GM21737 (cell line): ENCODE measurements around the gene NXT1.
"Not testable (repeated sequence)": the region's sequence is repeated elsewhere in the genome, so short reads cannot be mapped to it uniquely, and the experiment has no call there.

ENCODE experiments used
- ATAC-seq: cut with Tn5 transposase; IDR thresholded peaks from one replicate; pipeline ENCODE4 v1.9.1; 2021; ENCODE audit warnings: mild to moderate bottlenecking, moderate library complexity; ENCODE audit not compliant: unreplicated experiment

NXT1 gene

GRCh38 chr20:23350196-23350903 is at the start of gene NXT1:
TSS of gene NXT1 (plus strand) at chr20:23350791. CDS start at chr20:23354042, 3,251 bp downstream.
- peak; percentile 80 for ATAC-seq

GRCh38 chr20:23301436-23302050 is 49.0 kb upstream of the NXT1 start:
- ATAC-seq, result no peak

GRCh38 chr20:23302386-23302785 is 48.2 kb upstream of the NXT1 start:
- ATAC-seq, result no peak

DNA sequence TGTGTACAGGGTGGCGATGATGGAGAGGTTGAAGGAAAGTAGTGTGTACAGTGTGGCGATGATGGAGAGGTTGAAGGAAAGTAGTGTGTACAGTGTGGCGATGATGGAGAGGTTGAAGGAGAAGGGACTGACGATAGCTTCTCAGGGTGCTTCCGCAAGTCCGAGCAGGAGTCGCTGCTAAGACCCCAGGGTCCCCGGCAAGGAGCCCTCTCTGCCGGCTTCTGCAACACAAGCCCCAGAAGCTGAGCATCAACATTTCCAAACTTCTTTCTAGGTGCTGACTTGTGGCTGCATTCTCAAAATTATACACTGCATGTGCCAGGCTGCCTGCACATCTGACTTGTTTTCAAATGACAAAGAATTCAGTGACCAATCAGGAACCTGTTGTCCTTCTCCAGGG is 47.8 kb upstream of the NXT1 start:
- no peak for ATAC-seq

DNA sequence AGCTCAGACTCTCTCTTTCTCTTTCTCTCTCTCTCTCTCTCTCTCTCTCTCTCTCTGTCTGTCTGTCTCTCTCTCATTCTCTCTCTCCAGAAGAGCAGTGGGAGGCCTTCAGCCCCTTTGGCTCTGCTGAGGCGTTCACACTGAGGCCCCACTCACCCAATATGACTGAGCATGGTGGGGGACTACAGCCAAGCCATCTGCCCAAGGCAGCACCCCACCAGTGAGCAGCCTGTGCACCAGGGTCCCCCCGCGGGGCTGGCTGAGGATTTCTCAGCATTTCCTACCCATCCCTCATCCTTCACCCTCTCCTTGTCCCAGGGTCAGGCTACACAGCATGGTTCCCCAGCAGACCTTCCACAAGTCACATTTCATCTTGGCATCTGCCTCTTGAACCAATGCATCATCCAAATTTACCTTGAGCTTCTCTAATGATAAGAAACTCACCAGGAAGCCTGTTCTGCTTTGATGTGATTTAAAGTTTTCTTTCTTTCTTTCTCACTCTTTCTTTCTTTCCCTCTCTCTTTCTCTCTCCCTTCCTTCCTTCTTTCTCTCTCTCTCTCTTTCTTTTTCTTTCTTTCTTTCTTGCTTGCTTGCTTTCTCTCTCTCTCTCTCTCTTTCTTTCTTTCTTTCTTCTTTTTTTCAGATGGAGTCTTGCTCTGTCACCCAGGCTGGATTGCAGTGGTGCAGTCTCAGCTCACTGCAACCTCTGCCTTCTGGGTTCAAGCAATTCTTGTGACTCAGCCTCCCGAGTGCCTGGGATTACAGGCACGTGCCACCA is 47.1 kb upstream of the NXT1 start:
- ATAC-seq, result no peak

GRCh38 chr20:23304616-23305015 is 46.0 kb upstream of the NXT1 start:
- ATAC-seq, result no peak

DNA sequence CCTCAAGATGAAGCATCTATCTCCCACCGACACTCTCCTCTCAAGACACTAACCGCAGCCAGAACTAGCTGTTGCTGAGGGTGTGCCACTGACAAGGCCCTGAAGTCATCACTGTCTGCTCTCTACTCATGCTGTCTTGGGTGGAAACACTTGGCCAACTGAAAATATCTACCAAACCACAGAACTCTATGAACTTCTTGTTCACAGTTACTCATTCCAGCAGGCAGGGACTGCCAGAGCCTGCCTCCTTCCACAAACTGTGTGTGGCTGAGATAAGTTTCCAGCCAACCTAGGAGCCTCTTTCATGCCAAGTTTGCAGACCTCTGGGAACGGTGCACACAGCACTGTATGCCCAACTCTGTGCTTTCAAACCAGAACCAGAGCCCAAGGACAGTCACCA is 45.5 kb upstream of the NXT1 start:
- ATAC-seq, result no peak

- ATAC-seq, result not testable (repeated sequence)
These were observed 43.2 kb upstream of the NXT1 start for GRCh38 chr20:23307393-23307792.

GRCh38 chr20:23308024-23308423 is 42.6 kb upstream of the NXT1 start:
- no peak for ATAC-seq

- no peak for ATAC-seq
These were observed 41.7 kb upstream of the NXT1 start for GRCh38 chr20:23308908-23309307.

- ATAC-seq, result no peak
These were observed 40.8 kb upstream of the NXT1 start for GRCh38 chr20:23309781-23310180.

DNA sequence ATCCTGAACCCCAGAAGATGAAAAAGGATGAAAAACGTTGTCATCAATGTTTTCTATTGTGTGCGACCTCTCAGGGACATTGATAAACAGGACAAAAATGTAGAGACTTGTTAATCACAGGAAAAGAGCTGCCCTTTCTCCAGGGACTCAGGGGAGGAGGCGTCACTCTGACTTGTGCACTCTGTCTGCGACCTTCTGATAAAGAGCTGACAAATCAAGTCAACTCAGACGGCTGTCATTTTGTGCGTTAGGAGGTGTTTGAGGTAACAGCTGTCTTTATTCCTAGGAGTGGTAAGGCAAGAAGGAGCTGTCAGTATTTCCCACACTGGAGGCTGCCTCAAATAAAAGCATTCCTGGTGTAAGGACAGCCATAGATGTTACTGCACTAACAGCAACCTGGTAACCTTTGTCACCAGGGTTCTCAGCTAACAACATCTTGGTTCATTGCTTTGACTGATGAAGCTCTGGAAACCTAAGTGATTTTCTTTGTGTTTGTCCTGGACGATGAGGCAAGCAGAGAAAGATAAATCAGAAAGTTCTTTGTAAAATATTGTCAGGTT is 38.6 kb upstream of the NXT1 start:
- ATAC-seq, result no peak

- ATAC-seq, result no peak
These were observed 37.3 kb upstream of the NXT1 start for GRCh38 chr20:23313271-23313670.

GRCh38 chr20:23314699-23315098 is 35.9 kb upstream of the NXT1 start:
- no peak for ATAC-seq

GRCh38 chr20:23315099-23315498 is 35.5 kb upstream of the NXT1 start:
- ATAC-seq, result no peak

DNA sequence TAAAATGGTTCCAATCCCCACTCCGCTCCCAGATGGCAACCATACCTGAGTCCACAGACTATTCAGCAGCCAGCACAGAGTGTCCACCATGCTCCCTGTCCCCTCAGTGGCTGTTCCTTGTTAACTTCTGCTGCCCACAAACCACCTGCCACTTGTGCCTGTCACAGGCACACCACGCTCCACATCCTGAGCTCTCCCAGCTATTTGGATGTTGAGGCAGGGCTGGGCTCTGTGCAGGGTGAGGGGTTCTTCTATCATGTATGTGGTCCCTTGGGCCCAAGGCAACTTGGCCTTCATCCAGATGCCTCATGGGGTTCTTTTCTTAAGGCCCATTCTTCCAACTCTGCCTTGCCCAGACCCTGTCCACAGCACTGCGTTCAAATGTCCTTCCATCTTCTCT is 34.0 kb upstream of the NXT1 start:
- no peak for ATAC-seq

DNA sequence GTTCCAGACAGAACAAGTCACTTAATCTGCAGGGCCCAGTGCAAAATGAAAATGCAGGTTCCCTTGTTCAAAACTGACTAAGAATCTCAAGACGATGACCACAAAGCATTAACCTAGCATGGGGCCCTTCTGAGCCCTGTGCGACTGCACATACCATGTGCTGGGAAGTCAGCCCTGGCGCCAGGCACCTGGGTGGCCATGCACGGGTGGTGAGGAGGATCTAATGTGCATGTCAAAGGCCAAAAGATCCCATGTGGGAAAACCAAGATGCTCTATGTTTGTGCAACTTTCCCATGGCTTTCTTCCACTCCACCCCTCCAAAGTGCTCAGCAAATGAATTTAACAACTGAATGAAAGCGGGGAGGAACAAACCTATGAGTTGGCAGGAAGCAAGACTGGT is 33.5 kb upstream of the NXT1 start:
- no peak for ATAC-seq

- no peak for ATAC-seq
These were observed 32.2 kb upstream of the NXT1 start for GRCh38 chr20:23318347-23318746.

- ATAC-seq, result no peak
These were observed 30.3 kb upstream of the NXT1 start for GRCh38 chr20:23320317-23320716.

GRCh38 chr20:23325107-23325506 is 25.5 kb upstream of the NXT1 start:
- no peak for ATAC-seq

- no peak for ATAC-seq
These were observed 23.8 kb upstream of the NXT1 start for GRCh38 chr20:23326774-23327173.
